Natural killer cell treated with Interleukin-12 subunit alpha and Interleukin-12 subunit beta and Interleukin-15 and Interleukin-18, amount 100 ng/mL, for 72 hours (primary cell): ENCODE data around the gene GALK1. TPM values are rescaled to one million over a fixed set of nuclear protein-coding genes. Genes with fewer than 3 reads are reported as not detected.
"Not testable (repeated sequence)": the region's sequence is repeated elsewhere in the genome, so short reads cannot be mapped to it uniquely, and the experiment has no call there.

Source experiments
- ATAC-seq, 2 donors: fragments of 150-1000 bp; cut with Tn5 transposase in 1 of 2; sonication (Bioruptor Pico), chemical (Tn5 transposase) in 1 of 2; 2 replicates each; pipeline ENCODE4 v1.10.0; 2021
- DNase-seq: peaks from one replicate; pipeline ENCODE4 v3.0.0; 2022; ENCODE audit warnings: low spot score
- H3K27ac Mint-ChIP-seq, 2 donors: 1 replicate in 1 of 2; 2 replicates in 1 of 2; pipeline ENCODE4 v1.8.0; 2022; ENCODE audit warnings: mixed read lengths in 2 of 2, mild to moderate bottlenecking in 1 of 2, moderate library complexity in 1 of 2
- H3K27me3 Mint-ChIP-seq, 2 donors: 1 replicate in 1 of 2; 2 replicates in 1 of 2; pipeline ENCODE4 v1.8.0; 2022; ENCODE audit warnings: mixed read lengths in 2 of 2
- H3K36me3 Mint-ChIP-seq: one replicate; pipeline ENCODE4 v1.8.0; 2022; ENCODE audit warnings: mixed read lengths
- H3K4me1 Mint-ChIP-seq, 2 donors: 1 replicate in 1 of 2; 2 replicates in 1 of 2; pipeline ENCODE4 v1.8.0; 2022; ENCODE audit warnings: low read depth in 2 of 2, mixed read lengths in 2 of 2, mild to moderate bottlenecking in 1 of 2
- H3K4me3 Mint-ChIP-seq: one replicate; pipeline ENCODE4 v1.8.0; 2022; ENCODE audit warnings: mixed read lengths
- H3K9me3 Mint-ChIP-seq: 2 replicates; pipeline ENCODE4 v1.8.0; 2022; ENCODE audit warnings: mixed read lengths
- total RNA-seq, 2 donors: library from RNA; stranded (reverse); gene quantifications; one replicate each; pipeline ENCODE4 v1.2.3, GENCODE V29; 2022

GALK1 gene
- total RNA-seq, 2 donors from 2014 or later: 13.7 to 31.1 TPM

DNA sequence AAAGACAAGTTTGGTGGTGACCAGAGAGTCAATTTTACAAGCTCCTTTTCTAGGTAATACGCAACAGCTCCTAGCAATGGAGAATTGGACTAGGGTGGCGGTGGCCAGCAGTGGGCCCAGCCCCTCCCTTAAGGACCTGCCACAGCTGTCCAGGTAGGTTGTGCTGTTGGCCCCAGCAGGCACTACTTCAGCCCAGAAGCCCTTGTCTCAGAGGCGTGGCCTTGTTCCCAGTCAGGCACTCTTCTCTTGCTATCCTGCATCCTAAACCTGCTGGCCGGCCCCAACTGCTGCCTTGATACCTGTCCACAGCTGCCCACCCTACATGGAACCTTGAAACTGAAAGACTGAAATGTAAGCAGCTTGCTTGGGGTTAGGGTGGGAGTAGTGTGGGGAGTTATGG lies 989 bp upstream of the GALK1 start:
- Mint-ChIP-seq H3K4me1 (peaks cover 0 to 6% of the 10 kb centered on the region in 2 donors), H3K36me3 (no peaks in the 10 kb centered on the region), H3K4me3 (peak overlapping the region; percentile 7), H3K27me3 (no peaks in the 10 kb centered on the region), H3K9me3 (no peaks in the 10 kb centered on the region), H3K27ac (no peak overlapping the region)
- ATAC-seq (no peak), DNase-seq (no peak)

DNA sequence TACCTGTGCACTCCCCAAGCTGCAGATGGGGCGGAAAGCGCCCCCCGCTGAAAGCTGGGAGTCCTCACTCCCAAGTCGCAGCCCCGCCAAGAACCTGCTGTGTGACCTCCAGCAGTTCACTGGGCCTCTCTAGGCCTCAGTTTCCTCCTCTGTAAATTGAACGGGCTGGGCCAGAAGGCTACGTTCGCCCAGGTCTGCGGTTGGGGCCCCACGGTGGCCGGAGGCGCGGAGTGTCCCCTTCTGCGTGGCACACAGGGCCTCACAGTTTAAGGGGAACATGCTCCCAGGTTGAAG lies 628 bp downstream of the GALK1 start:
- H3K4me3 Mint-ChIP-seq: peak overlapping the region; percentile 77
- H3K27ac Mint-ChIP-seq: peak overlapping the region in 1 of 2 donors; percentile 77
- H3K27me3 Mint-ChIP-seq: no peaks in the 10 kb centered on the region
- H3K4me1 Mint-ChIP-seq: peaks cover 0 to 6% of the 10 kb centered on the region in 2 donors
- H3K9me3 Mint-ChIP-seq: no peaks in the 10 kb centered on the region
- no peaks in the 10 kb centered on the region for H3K36me3 Mint-ChIP-seq
- no peak for ATAC-seq
- no peak for DNase-seq

DNA sequence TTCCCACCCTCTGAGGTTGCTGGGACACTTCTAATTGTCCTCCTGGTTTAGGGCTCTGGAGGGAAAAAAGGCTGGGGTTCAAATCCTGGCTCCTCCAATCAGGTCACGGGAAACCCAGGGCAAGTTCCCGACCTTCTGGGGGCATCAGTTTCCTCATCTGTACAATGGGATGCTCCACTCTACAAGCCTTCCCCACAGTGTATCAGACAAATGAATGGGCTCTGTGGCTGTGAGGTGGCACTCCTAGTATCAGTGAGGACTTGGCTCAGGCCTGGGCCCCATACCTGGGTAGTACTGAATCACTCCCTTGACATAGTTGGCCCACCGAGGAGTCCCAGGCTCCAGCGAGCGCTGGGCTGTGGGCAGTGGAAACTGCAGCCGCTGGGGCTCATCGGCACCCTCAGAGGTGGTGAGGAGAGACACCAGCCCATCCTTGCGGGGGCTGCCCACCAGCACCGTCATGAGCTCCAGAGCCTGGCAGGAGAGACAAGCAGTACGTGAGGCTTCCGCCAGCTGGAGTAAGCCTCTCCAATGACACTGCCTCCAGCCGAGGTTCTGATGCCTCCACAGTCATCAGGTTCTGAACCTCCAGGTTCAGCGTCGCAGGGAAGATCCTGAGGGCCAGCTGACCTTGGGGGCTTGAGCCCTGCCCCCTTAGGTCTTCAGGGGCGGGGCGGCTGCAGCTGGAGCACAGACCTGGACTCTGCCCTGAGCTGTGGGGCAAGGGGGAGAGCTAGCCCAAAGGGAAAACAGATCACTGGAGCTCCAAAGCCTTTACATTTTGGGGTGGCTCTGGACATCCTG lies 1.2 kb downstream of the GALK1 start:
- no peak for ATAC-seq
- Mint-ChIP-seq H3K27me3 (no peaks in the 10 kb centered on the region), H3K9me3 (no peaks in the 10 kb centered on the region), H3K4me1 (peaks cover 0 to 6% of the 10 kb centered on the region in 2 donors), H3K27ac (peak overlapping the region in 1 of 2 donors; percentile 77), H3K4me3 (peak overlapping the region; percentile 77), H3K36me3 (no peaks in the 10 kb centered on the region)
- no peak for DNase-seq

DNA sequence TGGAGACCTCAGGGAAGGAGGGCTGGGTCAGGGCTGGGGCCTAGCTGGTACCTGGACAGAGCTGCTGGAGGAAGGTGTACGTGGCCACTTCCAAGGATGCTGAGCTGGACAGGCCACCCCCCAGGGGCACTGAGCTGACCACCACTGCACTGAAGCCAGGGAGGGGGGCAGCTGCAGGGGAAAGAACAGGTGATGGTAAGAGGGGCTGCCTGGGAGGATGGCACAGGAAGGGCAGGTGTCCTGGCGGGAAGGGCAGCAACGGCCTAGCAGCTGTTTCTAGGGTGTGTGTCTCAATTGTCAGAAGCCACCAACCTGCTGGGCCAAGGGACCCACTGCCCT lies 1.8 kb downstream of the GALK1 start:
- ATAC-seq (no peak), DNase-seq (no peak)
- peak overlapping the region; percentile 38 for H3K4me3 Mint-ChIP-seq
- no peaks in the 10 kb centered on the region for H3K36me3 Mint-ChIP-seq
- H3K9me3 Mint-ChIP-seq: no peaks in the 10 kb centered on the region
- H3K4me1 Mint-ChIP-seq: peaks cover 0 to 6% of the 10 kb centered on the region in 2 donors
- H3K27ac Mint-ChIP-seq: no peak overlapping the region
- H3K27me3 Mint-ChIP-seq: no peaks in the 10 kb centered on the region

DNA sequence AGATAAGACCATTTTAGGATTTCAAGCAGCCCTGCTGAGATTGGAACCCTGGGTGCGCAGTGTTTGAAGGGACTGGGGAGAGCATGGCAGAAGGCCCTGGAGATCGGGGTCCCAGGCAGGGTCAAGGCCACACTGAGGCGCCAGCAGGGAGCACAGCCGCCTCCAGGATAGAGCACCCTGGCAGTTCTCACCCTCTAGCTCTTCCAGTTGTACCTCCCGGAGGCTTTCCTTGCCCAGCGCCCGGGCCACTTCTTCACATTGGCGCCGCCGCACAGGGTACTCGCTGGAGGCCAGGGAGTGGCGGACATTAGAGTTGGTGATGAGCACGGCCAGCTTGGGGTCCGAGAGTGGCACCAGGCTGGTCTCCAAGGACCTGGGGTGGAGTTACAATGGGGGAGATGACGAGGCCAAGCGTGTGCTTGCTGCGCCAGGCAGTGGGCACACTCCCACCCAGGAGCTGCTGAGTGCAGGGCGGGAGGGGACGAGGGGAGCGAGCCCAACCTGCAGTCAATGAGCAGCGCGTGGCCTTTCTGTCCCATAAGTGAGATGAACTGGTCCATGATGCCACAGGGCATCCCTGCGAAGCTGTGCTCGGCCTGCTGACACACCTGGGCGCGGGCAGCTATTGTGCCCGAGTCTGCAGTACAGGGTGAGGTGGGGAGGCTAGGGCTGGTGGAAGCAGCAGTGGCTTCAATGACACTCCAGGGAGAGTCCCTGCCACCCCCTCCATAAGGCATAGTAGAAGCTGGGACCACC lies 2.3 kb downstream of the GALK1 start:
- Mint-ChIP-seq H3K36me3 (no peaks in the 10 kb centered on the region), H3K4me3 (peak overlapping the region; percentile 38), H3K27ac (no peak overlapping the region), H3K4me1 (peaks cover 0 to 6% of the 10 kb centered on the region in 2 donors), H3K9me3 (no peaks in the 10 kb centered on the region), H3K27me3 (no peaks in the 10 kb centered on the region)
- DNase-seq (no peak), ATAC-seq (no peak)

DNA sequence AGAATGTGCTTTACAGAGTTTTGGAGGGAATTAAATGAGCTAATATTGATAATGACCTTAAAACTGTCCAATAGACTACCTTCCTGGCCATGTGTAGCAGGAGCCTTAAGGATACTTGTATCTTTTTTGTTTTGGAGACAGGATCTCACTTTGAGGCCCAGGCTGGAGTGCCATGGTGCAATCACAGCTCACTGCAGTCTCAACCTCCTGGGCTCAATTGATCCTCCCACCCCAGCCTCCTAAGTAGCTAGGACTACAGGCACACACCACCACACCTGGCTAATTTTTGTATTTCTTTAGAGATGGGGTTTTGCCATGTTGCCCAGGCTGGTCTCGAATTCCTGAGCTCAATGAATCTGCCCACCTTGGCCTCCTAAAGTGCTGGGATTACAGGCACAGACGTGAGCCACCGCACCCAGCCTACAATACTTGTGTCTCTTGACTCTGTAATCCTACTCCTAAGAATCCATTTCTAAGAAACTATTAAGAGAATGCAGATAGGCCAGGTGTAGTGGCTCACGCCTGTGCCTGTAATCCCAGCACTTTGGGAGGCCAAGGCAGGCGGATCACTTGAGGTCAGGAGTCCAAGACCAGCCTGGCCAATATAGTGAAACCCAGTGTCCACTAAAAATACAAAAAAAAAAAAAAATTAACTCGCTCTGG lies 4.9 kb downstream of the GALK1 start:
- not testable (repeated sequence) for DNase-seq, H3K4me1 Mint-ChIP-seq, H3K27me3 Mint-ChIP-seq, H3K4me3 Mint-ChIP-seq, H3K36me3 Mint-ChIP-seq, H3K9me3 Mint-ChIP-seq, ATAC-seq, H3K27ac Mint-ChIP-seq

DNA sequence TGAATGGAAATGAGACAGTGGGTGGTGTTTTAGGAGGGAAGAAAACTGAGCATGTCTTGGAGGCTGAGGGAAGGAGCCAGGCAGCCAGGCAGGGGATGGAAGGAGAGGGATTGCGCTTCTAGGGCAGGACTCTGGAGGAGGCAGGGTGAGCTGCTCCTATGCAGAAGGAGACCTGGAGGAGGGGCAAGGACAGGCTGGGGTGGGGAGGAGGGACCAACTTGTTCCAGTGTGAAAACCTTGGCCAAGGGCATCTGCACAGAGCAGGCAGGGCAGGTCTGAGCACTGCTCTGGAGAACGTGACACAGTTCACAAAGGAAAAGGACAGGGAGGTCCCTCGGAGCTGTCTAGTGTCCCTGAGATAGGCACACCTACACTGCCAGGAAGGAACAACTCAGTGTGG lies 5.5 kb downstream of the GALK1 start:
- ATAC-seq (no peak), DNase-seq (no peak)
- Mint-ChIP-seq H3K9me3 (no peaks in the 10 kb centered on the region), H3K27me3 (peaks cover 0 to 3% of the 10 kb centered on the region in 2 donors), H3K4me3 (no peak overlapping the region), H3K36me3 (no peaks in the 10 kb centered on the region), H3K4me1 (peaks cover 6 to 9% of the 10 kb centered on the region in 2 donors), H3K27ac (no peak overlapping the region)

DNA sequence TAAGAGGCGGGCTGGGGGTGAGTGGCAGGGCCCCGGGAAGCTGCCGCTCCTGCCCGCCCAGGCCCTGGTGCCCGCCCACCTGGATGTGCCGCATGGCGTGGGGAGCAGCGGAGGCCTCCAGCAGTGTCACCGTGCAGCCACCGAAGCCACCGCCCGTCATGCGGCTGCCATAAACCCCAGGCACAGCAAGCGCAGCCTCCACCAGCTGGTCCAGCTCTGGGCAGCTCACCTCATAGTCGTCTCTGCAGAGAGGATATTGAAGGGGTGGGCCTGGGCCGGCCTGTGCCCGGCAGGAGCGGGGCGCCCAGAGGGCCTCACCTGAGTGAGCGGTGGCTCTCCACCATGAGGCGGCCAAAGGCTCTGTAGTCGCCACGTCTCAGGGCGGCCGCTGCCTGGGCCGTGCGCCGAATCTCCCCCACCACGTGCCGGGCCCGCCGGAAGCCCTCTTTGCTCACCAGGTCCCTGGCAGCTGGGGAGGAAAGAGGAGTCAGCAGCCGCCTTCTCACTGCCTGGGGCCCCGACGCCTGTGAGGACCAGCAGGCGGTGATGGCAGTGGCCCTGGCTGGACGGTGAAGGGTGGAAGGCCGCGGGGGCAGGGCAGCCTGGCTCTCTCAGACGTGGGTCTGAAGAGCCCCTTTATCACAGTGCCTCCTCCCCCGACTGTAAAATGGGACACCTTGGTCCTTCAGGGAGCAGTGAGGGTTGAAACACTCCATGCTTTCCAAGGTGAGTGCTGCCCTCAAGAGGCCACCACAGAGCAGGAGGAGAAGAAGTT lies 6.7 kb downstream of the GALK1 start:
- no peak overlapping the region for H3K4me3 Mint-ChIP-seq
- no peak for DNase-seq
- peaks cover 0 to 3% of the 10 kb centered on the region in 2 donors for H3K27me3 Mint-ChIP-seq
- ATAC-seq: no peak
- H3K9me3 Mint-ChIP-seq: no peaks in the 10 kb centered on the region
- peaks cover 6 to 7% of the 10 kb centered on the region in 2 donors for H3K4me1 Mint-ChIP-seq
- no peaks in the 10 kb centered on the region for H3K36me3 Mint-ChIP-seq
- H3K27ac Mint-ChIP-seq: peak overlapping the region in 1 of 2 donors; percentile 29

DNA sequence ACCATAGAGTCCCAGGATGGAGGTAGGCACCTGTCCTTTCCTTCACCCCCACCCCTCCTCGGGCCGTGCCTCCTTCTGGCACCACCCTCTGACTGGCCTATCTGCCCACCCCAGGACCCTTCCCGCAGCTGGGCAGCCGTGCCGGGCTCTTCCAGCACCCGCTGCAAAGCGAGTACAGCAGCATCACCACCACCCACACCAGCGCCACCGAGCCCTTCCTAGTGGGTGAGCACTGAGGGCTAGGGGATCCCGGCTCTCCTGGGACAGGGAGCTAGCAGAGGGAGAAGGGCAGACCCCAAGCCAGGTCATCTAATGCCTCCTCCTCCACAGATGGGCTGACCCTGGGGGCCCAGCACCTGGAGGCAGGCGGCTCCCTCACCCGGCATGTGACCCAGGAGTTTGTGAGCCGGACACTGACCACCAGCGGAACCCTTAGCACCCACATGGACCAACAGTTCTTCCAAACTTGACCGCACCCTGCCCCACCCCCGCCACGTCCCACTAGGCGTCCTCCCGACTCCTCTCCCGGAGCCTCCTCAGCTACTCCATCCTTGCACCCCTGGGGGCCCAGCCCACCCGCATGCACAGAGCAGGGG lies 7.8 kb downstream of the GALK1 start:
- Mint-ChIP-seq H3K4me1 (peaks cover 5 to 6% of the 10 kb centered on the region in 2 donors), H3K4me3 (no peak overlapping the region), H3K9me3 (no peaks in the 10 kb centered on the region), H3K27me3 (peaks cover 0 to 3% of the 10 kb centered on the region in 2 donors), H3K36me3 (no peaks in the 10 kb centered on the region), H3K27ac (no peak overlapping the region)
- no peak for DNase-seq
- ATAC-seq: no peak

DNA sequence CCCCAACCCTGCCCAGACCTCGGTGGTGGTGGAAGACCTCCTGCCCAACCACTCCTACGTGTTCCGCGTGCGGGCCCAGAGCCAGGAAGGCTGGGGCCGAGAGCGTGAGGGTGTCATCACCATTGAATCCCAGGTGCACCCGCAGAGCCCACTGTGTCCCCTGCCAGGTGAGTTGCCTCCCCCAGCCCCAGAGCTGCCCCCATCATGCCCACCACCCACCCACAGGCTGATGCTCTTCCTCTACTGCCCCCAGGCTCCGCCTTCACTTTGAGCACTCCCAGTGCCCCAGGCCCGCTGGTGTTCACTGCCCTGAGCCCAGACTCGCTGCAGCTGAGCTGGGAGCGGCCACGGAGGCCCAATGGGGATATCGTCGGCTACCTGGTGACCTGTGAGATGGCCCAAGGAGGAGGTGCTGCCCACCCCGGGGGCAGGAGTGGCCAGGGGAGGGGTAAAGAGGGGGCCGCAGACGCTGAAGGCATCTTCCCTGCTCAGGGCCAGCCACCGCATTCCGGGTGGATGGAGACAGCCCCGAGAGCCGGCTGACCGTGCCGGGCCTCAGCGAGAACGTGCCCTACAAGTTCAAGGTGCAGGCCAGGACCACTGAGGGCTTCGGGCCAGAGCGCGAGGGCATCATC lies 8.4 kb downstream of the GALK1 start:
- ATAC-seq: no peak
- Mint-ChIP-seq H3K4me1 (peaks cover 5 to 6% of the 10 kb centered on the region in 2 donors), H3K4me3 (no peak overlapping the region), H3K9me3 (no peaks in the 10 kb centered on the region), H3K27ac (no peak overlapping the region), H3K36me3 (no peaks in the 10 kb centered on the region), H3K27me3 (peaks cover 0 to 3% of the 10 kb centered on the region in 2 donors)
- DNase-seq: no peak

DNA sequence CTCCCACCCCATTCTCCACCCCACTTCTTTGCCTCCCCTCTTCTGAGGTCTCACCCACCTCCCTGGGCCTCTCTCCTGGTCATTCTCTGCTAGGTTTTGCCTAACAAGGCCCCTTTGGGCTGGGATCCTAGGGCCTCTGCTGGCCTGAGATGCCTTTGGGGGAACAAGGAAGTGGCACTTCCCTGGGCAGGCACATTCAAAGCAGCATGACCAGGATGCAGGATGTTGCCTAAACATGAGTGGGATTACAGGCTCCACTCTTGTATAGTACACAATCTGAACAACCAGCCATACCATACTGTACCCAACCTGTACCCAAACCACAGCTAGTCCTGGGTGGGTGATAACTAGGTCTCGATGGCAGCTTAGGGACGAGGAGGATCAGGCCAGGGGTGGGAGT lies 9.0 kb downstream of the GALK1 start:
- Mint-ChIP-seq H3K9me3 (no peaks in the 10 kb centered on the region), H3K36me3 (no peaks in the 10 kb centered on the region), H3K4me3 (no peak overlapping the region), H3K27ac (no peak overlapping the region), H3K27me3 (peaks cover 0 to 3% of the 10 kb centered on the region in 2 donors), H3K4me1 (peaks cover 5 to 6% of the 10 kb centered on the region in 2 donors)
- ATAC-seq (no peak), DNase-seq (no peak)

DNA sequence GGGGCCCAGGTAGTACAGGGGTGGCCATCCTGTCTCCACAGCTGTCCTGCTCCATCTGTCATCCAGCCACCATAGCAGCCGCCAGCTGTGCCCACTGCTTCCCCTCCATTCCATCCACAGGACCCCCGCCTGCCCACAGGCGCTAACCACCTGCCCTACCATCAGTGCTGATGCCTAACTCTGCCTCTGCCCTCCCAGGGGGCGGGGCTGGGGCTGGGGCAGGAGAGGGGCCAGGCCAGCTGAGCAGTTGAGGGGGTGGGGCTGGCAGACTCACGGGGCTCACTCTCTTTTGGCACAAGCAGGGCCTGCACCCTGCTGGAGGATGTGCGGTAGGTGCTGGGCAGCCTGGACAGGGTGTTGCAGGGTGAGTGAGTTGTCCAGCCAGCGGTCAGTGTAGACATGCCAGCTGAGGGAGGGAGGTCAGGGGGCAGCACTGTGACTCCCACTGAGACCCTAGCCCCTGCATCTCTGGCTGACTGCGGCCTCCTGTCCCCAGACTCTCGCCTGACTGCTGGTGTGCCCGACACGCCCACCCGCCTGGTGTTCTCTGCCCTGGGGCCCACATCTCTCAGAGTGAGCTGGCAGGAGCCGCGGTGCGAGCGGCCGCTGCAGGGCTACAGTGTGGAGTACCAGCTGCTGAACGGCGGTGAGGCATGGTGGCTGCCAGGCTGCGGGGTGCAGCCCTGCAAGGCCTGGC lies 9.6 kb downstream of the GALK1 start:
- ATAC-seq: no peak
- H3K36me3 Mint-ChIP-seq: no peaks in the 10 kb centered on the region
- H3K4me3 Mint-ChIP-seq: peak overlapping the region; percentile 40
- H3K27me3 Mint-ChIP-seq: peaks cover 0 to 3% of the 10 kb centered on the region in 2 donors
- no peak for DNase-seq
- H3K9me3 Mint-ChIP-seq: no peaks in the 10 kb centered on the region
- peak overlapping the region; percentile 15 to 80 for H3K27ac Mint-ChIP-seq
- H3K4me1 Mint-ChIP-seq: peaks cover 5 to 6% of the 10 kb centered on the region in 2 donors
